Measurements from ENCODE around the gene KSR1.

The KSR1 gene

GRCh38 chr17:27539794-27540317, 83.6 kb downstream of the KSR1 start:
- no peak for DNase-seq

DNA sequence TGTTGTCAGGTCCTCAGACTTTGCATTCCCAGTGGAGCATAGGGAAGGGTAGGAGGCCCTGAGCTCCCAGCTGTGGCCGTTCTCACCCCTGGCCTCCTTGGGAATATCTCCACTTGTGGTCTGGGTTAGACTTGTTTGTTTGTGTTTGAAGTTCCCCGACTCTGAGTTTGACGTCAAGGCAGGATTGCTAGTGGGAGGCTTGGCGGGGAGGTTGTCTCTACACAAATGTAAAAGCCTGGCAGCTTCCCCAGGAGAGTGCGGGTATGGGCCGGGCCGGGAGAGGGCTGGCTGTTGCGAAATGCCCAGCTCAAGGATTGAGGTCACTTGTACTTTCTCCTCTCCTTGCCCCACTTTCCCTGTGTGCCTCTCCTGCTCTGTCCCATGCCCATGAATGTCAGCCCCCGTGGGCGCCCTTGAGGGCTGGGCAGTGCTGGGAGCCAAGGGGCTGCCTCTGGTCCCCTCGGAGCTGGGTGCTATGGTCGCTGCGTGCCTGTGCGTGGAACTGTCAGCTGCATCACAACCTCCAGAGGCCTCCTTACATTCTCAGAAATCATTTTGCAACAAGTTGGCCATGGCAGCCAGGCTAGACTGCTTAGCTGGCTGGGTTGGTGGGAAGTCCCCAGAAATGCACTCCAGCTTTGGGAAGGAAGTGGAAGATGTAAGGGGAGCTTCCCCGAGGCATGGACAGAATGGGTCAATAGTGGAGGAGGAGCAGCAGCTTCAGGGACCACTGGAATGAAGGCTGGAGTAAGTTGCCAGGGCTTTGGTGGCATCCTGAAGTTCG, 84.3 kb downstream of the KSR1 start:
- DNase-seq: peak; percentile 39

GRCh38 chr17:27541301-27542023, 85.2 kb downstream of the KSR1 start:
- DNase-seq: no peak

DNA sequence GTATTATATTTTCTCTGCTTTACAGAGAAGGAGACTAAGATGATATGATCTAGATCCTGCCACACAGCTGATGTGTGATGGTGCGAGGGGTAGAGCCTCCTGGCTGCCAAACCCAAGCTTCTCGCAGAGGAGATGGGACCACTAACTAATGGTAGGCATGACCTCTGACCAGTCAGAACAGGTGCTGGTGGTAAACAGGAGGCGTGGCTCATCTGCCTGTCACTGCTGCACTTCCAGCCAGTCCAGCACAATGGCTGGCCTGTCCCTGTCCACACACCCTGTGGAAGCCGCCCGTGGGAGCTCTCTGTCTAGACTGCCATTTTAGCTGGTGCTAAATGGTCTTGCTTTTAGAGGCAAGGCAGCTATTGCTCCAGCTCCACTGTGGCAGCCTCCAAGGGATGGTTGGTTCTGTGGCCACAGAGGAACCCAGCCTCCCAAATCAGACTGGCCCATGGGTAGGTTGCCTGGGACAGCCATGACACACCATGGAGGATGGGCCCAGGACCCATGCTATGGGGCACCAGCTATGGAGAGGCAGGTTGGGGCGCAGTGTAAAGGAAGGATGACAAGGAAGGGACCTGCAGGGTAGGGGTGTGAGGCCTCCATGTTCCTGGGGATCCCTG, 86.7 kb downstream of the KSR1 start:
- DNase-seq: no peak

GRCh38 chr17:27543464-27543856, 87.2 kb downstream of the KSR1 start:
- DNase-seq: no peak

DNA sequence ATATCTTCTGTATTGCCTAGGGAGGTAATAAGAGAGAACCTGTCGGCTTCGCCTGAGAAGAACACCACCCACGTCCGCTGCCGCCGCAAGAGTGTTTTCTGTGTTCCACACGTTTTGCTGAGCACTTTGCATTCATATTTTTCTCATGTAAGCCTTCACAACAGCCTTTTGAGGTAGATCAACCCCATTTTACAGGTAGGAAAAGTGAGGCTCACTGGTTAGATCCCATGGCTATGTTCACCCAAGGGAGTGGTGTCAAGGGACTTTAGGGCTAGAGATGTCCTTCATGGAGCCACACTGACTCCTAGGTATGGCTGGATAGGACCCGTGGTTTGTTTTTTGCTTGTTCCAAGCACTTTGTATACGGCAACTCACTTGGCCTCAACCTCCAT, 87.7 kb downstream of the KSR1 start:
- DNase-seq: no peak

- peak; percentile 15 for DNase-seq
Measured at GRCh38 chr17:27544350-27545131, 88.3 kb downstream of the KSR1 start.

DNA sequence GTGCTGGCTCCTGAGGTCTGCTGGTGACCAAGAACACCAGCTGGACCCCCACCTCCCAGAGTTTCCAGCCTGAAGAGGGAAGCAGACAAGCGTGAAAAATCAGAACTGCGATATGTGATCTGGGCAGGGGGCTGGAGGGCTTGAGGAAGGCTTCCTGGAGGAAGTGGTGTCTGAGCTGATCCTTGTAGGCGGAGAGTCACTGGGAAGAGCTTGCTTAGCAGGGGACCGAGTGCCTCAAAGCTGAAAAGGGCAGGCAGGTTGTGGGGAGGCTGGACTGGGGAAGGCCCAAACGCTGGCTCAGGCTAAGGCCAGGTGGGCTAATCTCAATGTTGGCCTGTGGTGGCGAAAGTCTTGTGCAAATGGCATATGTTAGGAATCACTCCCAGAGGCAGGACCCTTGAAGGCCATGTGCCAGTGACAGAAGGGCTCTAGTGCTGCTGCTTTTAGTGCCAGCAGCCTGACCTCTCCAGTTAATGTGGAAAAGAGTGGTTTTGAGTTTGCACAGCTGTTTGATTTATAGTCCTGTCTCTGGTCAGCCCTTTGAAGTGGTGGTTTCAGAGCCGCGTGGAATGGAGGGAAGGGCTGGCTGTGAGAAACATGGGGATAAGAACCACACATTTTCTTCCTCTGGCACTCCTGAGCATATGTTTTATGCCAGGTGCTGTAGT, 89.4 kb downstream of the KSR1 start:
- no peak for DNase-seq

DNA sequence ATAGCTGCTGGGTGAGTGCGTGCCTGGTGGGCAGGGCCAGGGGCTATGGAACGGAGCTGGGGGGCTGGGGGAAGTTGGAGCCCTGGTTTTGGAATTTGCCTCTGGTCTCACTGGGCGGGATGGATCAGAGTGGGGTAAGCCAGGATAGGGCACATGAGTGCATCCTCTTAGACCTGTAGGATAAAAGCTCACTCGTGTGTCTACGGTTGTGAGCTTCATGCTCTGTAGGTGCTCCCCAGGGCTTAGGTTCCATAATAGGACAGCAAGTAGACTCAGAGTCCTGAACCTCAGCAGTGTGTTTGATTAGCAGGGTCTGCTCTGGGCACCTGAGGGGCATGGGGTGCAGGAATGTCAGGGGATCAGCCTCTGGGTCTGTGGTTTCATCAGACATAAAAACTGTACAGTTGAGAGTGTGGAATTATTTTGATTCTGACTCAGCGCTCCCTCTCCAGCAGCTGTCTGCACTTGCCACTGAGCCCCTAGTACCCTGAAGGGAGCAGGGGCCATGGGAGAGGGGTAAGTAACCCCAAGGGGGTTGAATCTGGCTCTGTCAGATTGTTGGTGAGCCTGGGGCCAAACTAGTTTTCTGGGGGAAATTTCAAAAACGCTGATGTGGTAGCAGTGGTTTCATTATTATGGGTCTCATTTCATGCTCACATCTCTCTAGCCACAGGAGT, 90.5 kb downstream of the KSR1 start:
- DNase-seq: no peak

DNA sequence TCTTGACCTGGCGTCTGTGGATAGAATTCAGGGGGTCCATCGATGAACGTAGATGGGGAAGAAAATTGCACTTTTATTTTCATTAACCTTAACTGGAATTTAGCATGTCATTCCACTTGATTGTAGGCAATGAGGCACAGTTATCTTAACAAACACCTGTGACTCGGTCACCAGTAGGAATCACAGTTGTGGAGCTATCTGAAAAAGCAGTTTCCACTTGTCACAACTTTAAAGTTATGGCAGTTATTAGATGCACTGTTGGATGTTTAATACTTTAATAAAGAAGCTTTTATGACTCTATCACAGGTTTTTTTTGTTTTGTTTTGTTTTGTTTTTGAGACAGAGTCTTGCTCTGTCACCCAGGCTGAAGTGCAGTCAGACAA, 91.0 kb downstream of the KSR1 start:
- no peak for DNase-seq

DNA sequence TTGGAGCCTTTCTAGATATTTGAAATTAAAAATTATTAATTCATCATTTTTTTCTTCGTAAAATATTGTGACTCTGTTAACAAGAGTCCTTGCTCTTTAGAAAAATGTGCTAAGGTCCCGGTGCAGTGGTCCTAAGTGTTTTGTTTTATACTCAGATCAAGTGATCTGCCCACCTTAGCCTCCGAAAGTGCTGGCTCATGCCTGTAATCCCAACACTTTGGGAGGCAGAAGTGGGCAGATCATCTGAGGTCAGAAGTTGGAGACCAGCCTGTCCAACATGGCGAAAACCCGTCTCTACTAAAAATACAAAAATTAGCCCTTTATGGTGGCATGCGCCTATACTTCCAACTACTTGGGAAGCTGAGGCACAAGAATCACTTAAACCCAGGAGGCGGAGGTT, 92.1 kb downstream of the KSR1 start:
- DNase-seq: no peak

- no peak for DNase-seq
Measured at GRCh38 chr17:27549251-27549893, 93.1 kb downstream of the KSR1 start.

DNA sequence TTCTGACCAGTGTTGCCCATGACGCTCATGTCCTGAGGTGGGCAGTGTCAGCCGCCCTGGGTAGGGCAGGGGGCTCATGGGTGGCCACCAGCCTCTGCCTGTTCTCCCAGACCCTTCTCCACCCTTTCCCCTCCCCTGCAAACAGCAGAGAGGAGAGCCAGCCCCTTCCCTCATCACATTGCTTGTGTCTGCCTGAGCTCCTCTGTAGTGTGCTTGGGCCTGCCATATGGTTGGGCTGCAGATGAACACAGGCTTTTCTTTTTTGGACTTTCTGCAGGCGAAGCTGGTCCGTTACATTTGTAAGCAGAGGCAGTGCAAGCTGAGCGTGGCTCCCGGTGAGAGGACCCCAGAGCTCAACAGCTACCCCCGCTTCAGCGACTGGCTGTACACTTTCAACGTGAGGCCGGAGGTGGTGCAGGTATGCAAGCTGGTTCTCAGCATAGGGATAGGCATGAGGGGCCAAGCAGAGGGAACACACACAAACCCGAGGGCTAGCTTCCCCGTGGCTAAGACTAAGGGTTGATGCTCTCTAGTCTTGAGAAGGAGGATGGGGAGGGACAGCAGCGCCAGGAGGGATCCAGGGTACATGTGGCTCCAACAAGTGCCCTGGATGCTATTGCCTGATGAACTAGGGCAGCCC, 94.2 kb downstream of the KSR1 start:
- no peak for DNase-seq

- DNase-seq: no peak
Measured at GRCh38 chr17:27550974-27551505, 94.8 kb downstream of the KSR1 start.

- DNase-seq: no peak
Measured at GRCh38 chr17:27551701-27552248, 95.5 kb downstream of the KSR1 start.

GRCh38 chr17:27552276-27552732, 96.1 kb downstream of the KSR1 start:
- no peak for DNase-seq

GRCh38 chr17:27553019-27553511, 96.8 kb downstream of the KSR1 start:
- no peak for DNase-seq

- no peak for DNase-seq
Measured at GRCh38 chr17:27554152-27554551, 97.9 kb downstream of the KSR1 start.

- no peak for DNase-seq
Measured at GRCh38 chr17:27554911-27555310, 98.7 kb downstream of the KSR1 start.

DNA sequence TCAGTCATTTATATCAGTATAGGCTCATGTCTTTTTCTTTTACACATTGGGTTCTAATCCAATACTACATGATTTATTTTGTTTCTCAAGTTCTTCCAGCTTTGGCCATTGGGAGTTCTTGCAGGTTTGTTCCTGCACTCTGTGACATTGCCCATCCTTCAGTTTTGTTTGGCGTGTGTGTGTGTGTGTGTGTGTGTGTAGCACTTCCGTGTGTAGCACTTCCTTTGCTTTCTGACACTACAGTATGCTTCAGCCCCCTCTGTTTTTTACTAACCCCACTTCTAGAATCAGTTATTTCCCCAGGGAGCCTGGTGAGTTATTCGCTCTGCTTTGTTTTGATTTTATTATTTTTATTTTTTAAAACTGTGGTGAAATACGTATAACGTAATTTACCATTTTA, 99.1 kb downstream of the KSR1 start:
- no peak for DNase-seq
